Prostate gland (tissue), 2 donors: ENCODE measurements around the gene EIF2D. TPM values are rescaled to one million over a fixed set of nuclear protein-coding genes. Genes with fewer than 3 reads are reported as not detected.

ENCODE experiments used
- DNase-seq: peaks from one replicate; pipeline ENCODE4 v3.0.0-alpha.2; 2019; ENCODE audit warnings: low spot score
- H3K27ac ChIP-seq, 2 donors: fragments of 200-600 bp; sonication (generic); 2 replicates each; pipeline ENCODE4 v1.5.1; 2017 to 2019
- H3K27me3 ChIP-seq: fragments of 200-600 bp; sonication (generic); replicated peaks from 2 replicates; pipeline ENCODE4 v1.5.1; 2019; ENCODE audit not compliant: insufficient read depth
- H3K36me3 ChIP-seq, 2 donors: fragments of 200-600 bp; sonication (generic); 1 replicate in 1 of 2; 2 replicates in 1 of 2; pipeline versions ENCODE4 v1.5.1 to v1.8.1; 2017 to 2019
- H3K4me1 ChIP-seq: fragments of 200-600 bp; sonication (generic); replicated peaks from 2 replicates; pipeline ENCODE4 v1.5.1; 2019
- H3K4me3 ChIP-seq, 2 donors: fragments of 200-600 bp; sonication (generic); 2 replicates each; pipeline ENCODE4 v1.5.1; 2017 to 2019
- H3K9me3 ChIP-seq: fragments of 200-600 bp; sonication (generic); 2 replicates; pipeline ENCODE4 v1.5.1; 2017
- POLR2A ChIP-seq: fragments of 450-650 bp; IDR thresholded peaks from one replicate; pipeline ENCODE4 v1.6.1; 2016; ENCODE audit warnings: antibody characterized with exemption, mild to moderate bottlenecking
- POLR2AphosphoS5 ChIP-seq: sonication (generic); formaldehyde crosslinking; IDR thresholded peaks from one replicate; pipeline ENCODE4 v1.6.1; 2017; ENCODE audit warnings: antibody characterized with exemption
- WGBS: methylation state at CpG from one replicate; pipeline ENCODE4 v1.1.5; 2018; 5-methylcytosine and 5-hydroxymethylcytosine counted together
- intact Hi-C: fragments of 100-400 bp; cut with DNase I; formaldehyde crosslinking; loops from one replicate; pipeline ENCODE4 v1.14.2; 2022
- total RNA-seq, 2 donors: library from RNA; depleted of rRNA; stranded (reverse); fragments of >200 nt; gene quantifications; one replicate each; pipeline ENCODE4 v1.1.0, GENCODE V29; 2016
- TF ChIP-seq, protein P1 (sequence below), 4 experiments: fragments of 200-600 bp in 2 of 4; fragments of 450-650 bp in 2 of 4; sonication (generic) in 2 of 4; IDR thresholded peaks; 1 replicate in 3 of 4; 2 replicates in 1 of 4; pipeline ENCODE4 v1.5.1; 2016 to 2019; ENCODE audit warnings: antibody characterized with exemption in 4 of 4, mild to moderate bottlenecking in 2 of 4, moderate library complexity in 2 of 4

The EIF2D gene
- total RNA-seq, 2 donors from 2014 or later, result 42.8 to 60.2 TPM

DNA sequence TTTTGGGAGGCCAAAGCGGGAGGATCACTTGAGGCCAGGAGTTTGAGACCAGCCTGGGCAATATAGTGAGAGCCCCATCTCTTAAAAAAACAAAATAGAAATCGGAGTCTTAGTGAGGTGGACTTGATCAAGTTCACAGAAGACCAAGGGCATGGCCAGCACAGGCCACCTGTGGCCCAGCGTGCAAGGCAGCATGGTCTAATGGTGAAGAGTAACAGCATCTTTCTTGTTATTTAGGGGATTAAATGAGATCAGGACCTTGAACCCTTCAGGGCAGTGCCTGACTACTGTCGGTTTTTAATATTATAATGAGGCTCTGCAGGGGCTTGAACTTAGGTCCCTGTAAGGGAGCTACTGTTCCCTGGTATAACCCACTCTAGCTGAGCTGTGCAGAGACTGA lies 38.5 kb downstream of the EIF2D start:
- no peak for DNase-seq
- H3K4me1 ChIP-seq, result no peaks in the 10 kb centered on the region
- TF ChIP-seq, protein P1, sequence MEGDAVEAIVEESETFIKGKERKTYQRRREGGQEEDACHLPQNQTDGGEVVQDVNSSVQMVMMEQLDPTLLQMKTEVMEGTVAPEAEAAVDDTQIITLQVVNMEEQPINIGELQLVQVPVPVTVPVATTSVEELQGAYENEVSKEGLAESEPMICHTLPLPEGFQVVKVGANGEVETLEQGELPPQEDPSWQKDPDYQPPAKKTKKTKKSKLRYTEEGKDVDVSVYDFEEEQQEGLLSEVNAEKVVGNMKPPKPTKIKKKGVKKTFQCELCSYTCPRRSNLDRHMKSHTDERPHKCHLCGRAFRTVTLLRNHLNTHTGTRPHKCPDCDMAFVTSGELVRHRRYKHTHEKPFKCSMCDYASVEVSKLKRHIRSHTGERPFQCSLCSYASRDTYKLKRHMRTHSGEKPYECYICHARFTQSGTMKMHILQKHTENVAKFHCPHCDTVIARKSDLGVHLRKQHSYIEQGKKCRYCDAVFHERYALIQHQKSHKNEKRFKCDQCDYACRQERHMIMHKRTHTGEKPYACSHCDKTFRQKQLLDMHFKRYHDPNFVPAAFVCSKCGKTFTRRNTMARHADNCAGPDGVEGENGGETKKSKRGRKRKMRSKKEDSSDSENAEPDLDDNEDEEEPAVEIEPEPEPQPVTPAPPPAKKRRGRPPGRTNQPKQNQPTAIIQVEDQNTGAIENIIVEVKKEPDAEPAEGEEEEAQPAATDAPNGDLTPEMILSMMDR (IDR thresholded peaks at IDR 0.05), result no peak
- TF ChIP-seq POLR2AphosphoS5, result no peak
- TF ChIP-seq POLR2A, result no peak
- H3K9me3 ChIP-seq, result no peaks in the 10 kb centered on the region
- 93% methylated on average over 4 of the region's 4 CpGs for WGBS
- H3K36me3 ChIP-seq, result no peaks in the 10 kb centered on the region
- intact Hi-C loops, result no loop called here
- no peak overlapping the region for H3K4me3 ChIP-seq
- H3K27ac ChIP-seq, result no peak overlapping the region
- no peaks in the 10 kb centered on the region for H3K27me3 ChIP-seq

DNA sequence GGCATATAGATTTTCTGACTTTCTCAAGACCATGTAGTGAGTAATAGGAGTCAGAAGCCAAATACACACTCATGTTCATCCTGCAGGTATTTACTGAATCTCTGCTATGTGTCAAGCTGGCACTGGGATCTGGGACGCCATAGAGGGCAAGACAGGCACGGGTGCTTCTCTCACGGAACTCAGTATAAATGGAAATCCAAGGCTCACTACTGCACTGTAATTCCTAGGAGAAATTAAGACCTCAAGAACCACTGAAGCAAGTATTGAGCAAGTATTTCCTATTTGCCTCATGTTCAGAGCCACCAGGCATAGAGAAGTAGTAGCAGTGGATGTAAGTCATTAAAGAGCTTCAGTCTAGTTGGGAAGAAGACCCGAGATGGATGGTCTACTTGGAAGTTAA lies 38.9 kb downstream of the EIF2D start:
- Histone ChIP-seq H3K9me3 (no peaks in the 10 kb centered on the region), H3K27me3 (no peaks in the 10 kb centered on the region), H3K27ac (no peak overlapping the region), H3K36me3 (no peaks in the 10 kb centered on the region), H3K4me3 (no peak overlapping the region), H3K4me1 (no peaks in the 10 kb centered on the region)
- DNase-seq, result no peak
- WGBS, result 89% methylated on average over 4 of the region's 4 CpGs
- no peak for TF ChIP-seq POLR2AphosphoS5
- no peak for TF ChIP-seq POLR2A
- TF ChIP-seq, protein P1 (IDR thresholded peaks at IDR 0.05), result no peak
- intact Hi-C loops, result no loop called here

DNA sequence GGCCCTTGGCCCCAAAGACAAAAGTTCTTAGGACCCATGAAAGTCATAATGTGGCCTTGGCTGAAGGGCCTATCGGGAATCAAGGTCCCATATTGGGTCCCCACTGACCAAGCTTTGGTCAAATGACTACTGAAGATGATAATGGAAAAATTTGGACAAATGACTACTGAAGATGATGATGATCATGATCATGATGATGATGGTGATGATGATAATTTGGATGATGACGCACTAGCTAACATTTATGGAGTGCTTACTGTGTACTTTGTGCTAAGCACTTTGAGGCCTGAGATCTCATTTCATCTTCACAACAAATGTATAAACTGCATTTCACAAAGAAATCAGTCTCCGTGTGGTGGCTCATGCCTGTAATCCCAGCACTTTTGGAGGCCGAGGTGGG lies 39.4 kb downstream of the EIF2D start:
- DNase-seq, result no peak
- no peaks in the 10 kb centered on the region for H3K4me1 ChIP-seq
- WGBS, result 95% methylated on average over 4 of the region's 4 CpGs
- no peak overlapping the region for H3K27ac ChIP-seq
- no peaks in the 10 kb centered on the region for H3K36me3 ChIP-seq
- H3K4me3 ChIP-seq, result no peak overlapping the region
- intact Hi-C loops, result no loop called here
- TF ChIP-seq POLR2A, result no peak
- TF ChIP-seq POLR2AphosphoS5, result no peak
- TF ChIP-seq, protein P1 (IDR thresholded peaks at IDR 0.05), result no peak
- no peaks in the 10 kb centered on the region for H3K9me3 ChIP-seq
- no peaks in the 10 kb centered on the region for H3K27me3 ChIP-seq

DNA sequence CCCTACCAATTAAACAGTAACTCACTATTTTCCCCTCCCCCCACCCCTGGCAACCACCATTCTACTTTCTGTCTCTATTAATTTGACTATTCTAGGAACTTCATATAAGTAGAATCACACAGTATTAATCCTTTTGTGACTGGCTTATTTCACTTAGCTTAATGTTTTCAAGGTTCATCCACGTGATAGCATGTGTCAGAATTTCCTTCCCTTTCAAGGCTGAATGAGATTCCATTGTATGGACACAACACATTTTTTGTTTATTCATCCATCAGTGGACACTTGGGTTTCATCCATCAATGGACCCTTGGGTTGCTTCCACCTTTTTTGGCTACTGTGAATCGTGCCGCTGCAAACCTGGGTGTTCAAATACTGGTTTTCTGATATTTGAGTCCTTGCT lies 41.7 kb downstream of the EIF2D start:
- no peak for DNase-seq
- Histone ChIP-seq H3K27ac (no peak overlapping the region), H3K27me3 (no peaks in the 10 kb centered on the region), H3K36me3 (no peaks in the 10 kb centered on the region), H3K9me3 (no peaks in the 10 kb centered on the region), H3K4me3 (no peak overlapping the region), H3K4me1 (no peaks in the 10 kb centered on the region)
- TF ChIP-seq POLR2A (no peak), POLR2AphosphoS5 (no peak)
- TF ChIP-seq, protein P1 (IDR thresholded peaks at IDR 0.05), result no peak
- intact Hi-C loops, result no loop called here
- 93% methylated on average over 3 of the region's 3 CpGs for WGBS

DNA sequence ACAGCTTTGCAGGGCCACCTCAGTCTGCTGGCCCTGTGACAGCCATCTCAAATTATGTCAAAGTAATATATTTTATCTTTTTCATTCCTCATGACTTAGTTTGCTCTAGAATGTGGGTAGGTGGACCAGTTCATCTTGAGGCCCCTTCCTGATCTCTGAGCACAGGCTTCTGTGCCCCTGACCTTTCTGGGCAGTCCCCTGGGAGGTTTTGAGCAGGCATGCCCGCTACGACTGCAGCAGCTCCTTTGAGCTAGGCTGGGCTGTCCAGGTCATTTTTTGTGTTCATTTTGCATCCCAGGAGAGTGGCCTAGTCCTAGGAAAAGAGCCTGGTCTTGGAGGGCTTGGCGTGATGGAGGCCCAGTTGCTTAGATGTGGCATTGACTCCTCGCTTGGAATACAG lies 42.7 kb downstream of the EIF2D start:
- WGBS, result 94% methylated on average over 4 of the region's 4 CpGs
- no peaks in the 10 kb centered on the region for H3K4me1 ChIP-seq
- no peaks in the 10 kb centered on the region for H3K27me3 ChIP-seq
- H3K36me3 ChIP-seq, result no peaks in the 10 kb centered on the region
- intact Hi-C loops, result no loop called here
- no peak for DNase-seq
- H3K27ac ChIP-seq, result no peak overlapping the region
- TF ChIP-seq POLR2A, result no peak
- TF ChIP-seq POLR2AphosphoS5, result no peak
- TF ChIP-seq, protein P1 (IDR thresholded peaks at IDR 0.05), result no peak
- H3K9me3 ChIP-seq, result no peaks in the 10 kb centered on the region
- no peak overlapping the region for H3K4me3 ChIP-seq
